ENCODE results near the gene ITGB3.

GRCh38 chr17:47225436-47225858, 28.2 kb upstream of the ITGB3 start:
- TF ChIP-seq CTCF (IDR thresholded peaks at IDR 0.05) (no peak), POLR2A (IDR thresholded peaks at IDR 0.05) (no peak)
